K562 (cell line): ENCODE measurements around the gene AFF3. TPM values are rescaled to one million over a fixed set of nuclear protein-coding genes. Genes with fewer than 3 reads are reported as not detected.

ENCODE experiments used
- ATAC-seq: fragments of 200-7000 bp; cut with Tn5 transposase; 3 replicates; pipeline ENCODE4 v1.9.1; 2020; ENCODE audit warnings: moderate library complexity
- BruUV-seq: library from RNA; stranded (reverse); fragments of 400-500 nt; replicated peaks from 2 replicates; lab custom pipeline; 2021; lab: Mats Ljungman, UMichigan
- CTCF ChIA-PET: fragments of 300-600 bp; formaldehyde crosslinking; extraction: SDS; loops from one replicate; lab custom pipeline; 2021; ENCODE audit warnings: low intra/inter-chr PET ratio; lab: Yijun Ruan, JAX
- POLR2A ChIA-PET: fragments of 300-600, 350-650 bp; sonication (Branson Sonifier 250); formaldehyde crosslinking; extraction: SDS; loops from one replicate; lab custom pipeline; 2021; ENCODE audit warnings: antibody characterized with exemption, inconsistent platforms; lab: Yijun Ruan, JAX
- DNase-seq, 4 experiments: peaks; one replicate each; pipeline versions ENCODE4 v3.0.0 to v3.0.0-alpha.2; 2011 to 2018; ENCODE audit warnings: low spot score in 3 of 4, mixed read lengths in 3 of 4; ENCODE audit errors: extremely low read depth in 1 of 4
- FAIRE-seq: peaks from 2 replicates; lab custom pipeline; 2011; peaks lifted over from hg19 to GRCh38; lab: Jason Lieb, UNC
- H2AFZ ChIP-seq: 2 replicates; pipeline ENCODE4 v1.6.0; 2011; ENCODE audit warnings: low read depth, low read length, control low read depth, inconsistent platforms
- H3K27ac ChIP-seq: fragments of 200-600 bp; 3 replicates; pipeline ENCODE4 v1.8.0; 2011; ENCODE audit warnings: low read depth, mild to moderate bottlenecking, control low read depth, inconsistent platforms, low read length, moderate library complexity, mixed read lengths; ENCODE audit errors: extremely low read depth
- H3K27me3 ChIP-seq, 2 experiments: fragments of 300-600 bp in 1 of 2; 2 replicates in 1 of 2; 3 replicates in 1 of 2; pipeline versions ENCODE4 v1.6.0 to v1.8.0; 2011; ENCODE audit warnings: inconsistent platforms in 2 of 2, low read length in 2 of 2, mild to moderate bottlenecking in 1 of 2, mixed read lengths in 1 of 2, moderate library complexity in 1 of 2; ENCODE audit not compliant: control insufficient read depth in 2 of 2, insufficient read depth in 2 of 2
- H3K36me3 ChIP-seq: fragments of 300-600 bp; 3 replicates; pipeline ENCODE4 v1.8.0; 2011; ENCODE audit warnings: mild to moderate bottlenecking, low read length, inconsistent platforms; ENCODE audit not compliant: control insufficient read depth, insufficient read depth
- H3K4me1 ChIP-seq, 2 experiments: fragments of 200-600 bp in 1 of 2; replicated peaks in 1 of 2; 2 replicates in 1 of 2; 3 replicates in 1 of 2; pipeline versions ENCODE4 v1.5.1 to v1.8.0; 2011; ENCODE audit warnings: inconsistent platforms in 2 of 2, low read length in 2 of 2, mild to moderate bottlenecking in 1 of 2, mixed read lengths in 1 of 2, moderate library complexity in 1 of 2; ENCODE audit not compliant: control insufficient read depth in 2 of 2, insufficient read depth in 2 of 2
- H3K4me2 ChIP-seq: 2 replicates; pipeline ENCODE4 v1.6.1; 2011; ENCODE audit warnings: low read length, control low read depth, inconsistent platforms, mixed read lengths; ENCODE audit not compliant: insufficient read depth
- H3K4me3 ChIP-seq: fragments of 200-600 bp; sonication (generic), shearing (Covaris generic); 2 replicates; pipeline ENCODE4 v1.5.1; 2016; ENCODE audit warnings: control low read depth, inconsistent platforms
- H3K79me2 ChIP-seq: fragments of 200-600 bp; 3 replicates; pipeline ENCODE4 v1.8.0; 2011; ENCODE audit warnings: low read length, inconsistent platforms; ENCODE audit not compliant: control insufficient read depth, insufficient read depth
- H3K9ac ChIP-seq, 2 experiments: 2 replicates each; pipeline versions ENCODE4 v1.6.0 to v1.6.1; 2011; ENCODE audit warnings: low read depth in 2 of 2, low read length in 2 of 2, control low read depth in 1 of 2, inconsistent platforms in 1 of 2, mild to moderate bottlenecking in 1 of 2, mixed read lengths in 1 of 2; ENCODE audit not compliant: insufficient read depth in 1 of 2
- H3K9me1 ChIP-seq: one replicate; pipeline ENCODE4 v1.6.0; 2011; ENCODE audit warnings: inconsistent platforms, mild to moderate bottlenecking, low read length, moderate library complexity; ENCODE audit not compliant: control insufficient read depth, insufficient read depth
- H3K9me3 ChIP-seq: replicated peaks from 2 replicates; pipeline ENCODE4 v1.5.1; 2011; ENCODE audit warnings: low read depth, low read length, inconsistent platforms; ENCODE audit not compliant: control insufficient read depth, insufficient read depth
- H4K20me1 ChIP-seq: replicated peaks from 2 replicates; pipeline ENCODE4 v1.6.1; 2011; ENCODE audit warnings: low read length, inconsistent platforms, mixed read lengths; ENCODE audit not compliant: control insufficient read depth, insufficient read depth
- ATF3 ChIP-seq, 2 experiments: fragments of 450-650 bp in 1 of 2; sonication (generic) in 1 of 2; formaldehyde crosslinking in 1 of 2; IDR thresholded peaks in 1 of 2; conservative IDR thresholded peaks in 1 of 2; 2 replicates each; pipeline versions ENCODE4 v1.6.1 to v1.8.1; 2016 to 2023; ENCODE audit warnings: mild to moderate bottlenecking in 2 of 2, moderate library complexity in 2 of 2, inconsistent platforms in 1 of 2, missing genetic modification reagents in 1 of 2
- CBX8 ChIP-seq: fragments of 200-600 bp; sonication (generic); IDR thresholded peaks from 2 replicates; pipeline ENCODE4 v1.6.1; 2012; ENCODE audit warnings: borderline replicate concordance, mixed run types, low read depth, mild to moderate bottlenecking, moderate library complexity, mixed read lengths, low read length, control low read depth, inconsistent platforms; ENCODE audit not compliant: poor library complexity, severe bottlenecking; ENCODE audit errors: extremely low read depth
- CREB1 ChIP-seq, 2 experiments: sonication (generic) in 1 of 2; formaldehyde crosslinking in 1 of 2; IDR thresholded peaks; 2 replicates each; pipeline versions ENCODE4 v1.6.1 to v1.8.0; 2012 to 2022; ENCODE audit warnings: inconsistent platforms in 1 of 2, mild to moderate bottlenecking in 1 of 2, missing genetic modification reagents in 1 of 2, moderate library complexity in 1 of 2
- GATAD2B ChIP-seq: fragments of 450-650 bp; IDR thresholded peaks from 2 replicates; pipeline ENCODE4 v1.6.1; 2017; ENCODE audit warnings: mild to moderate bottlenecking, borderline replicate concordance
- GTF2F1 ChIP-seq: IDR thresholded peaks from 2 replicates; pipeline ENCODE4 v1.6.1; 2011; ENCODE audit warnings: low read depth, low read length, improper control_type of control experiment
- PCBP2 ChIP-seq: fragments of 200-400 bp; formaldehyde crosslinking; IDR thresholded peaks from 2 replicates; pipeline ENCODE4 v1.6.1; 2018; ENCODE audit warnings: low read length, low read depth, mild to moderate bottlenecking, moderate library complexity; ENCODE audit not compliant: poor library complexity, severe bottlenecking
- PHF8 ChIP-seq: fragments of 200-600 bp; sonication (generic); IDR thresholded peaks from 2 replicates; pipeline ENCODE4 v1.6.1; 2012; ENCODE audit warnings: mixed run types, mild to moderate bottlenecking, inconsistent platforms, low read length, moderate library complexity, borderline replicate concordance
- RBBP5 ChIP-seq: fragments of 200-600 bp; sonication (generic); IDR thresholded peaks from 2 replicates; pipeline ENCODE4 v1.6.1; 2012; ENCODE audit warnings: borderline replicate concordance, mild to moderate bottlenecking, low read length, control low read depth, inconsistent platforms; ENCODE audit not compliant: insufficient read depth, poor library complexity, severe bottlenecking
- SMARCB1 ChIP-seq: IDR thresholded peaks from 2 replicates; pipeline ENCODE4 v1.6.1; 2011; ENCODE audit warnings: improper control_type of control experiment, low read depth; ENCODE audit not compliant: insufficient read length
- ZBTB2 ChIP-seq: fragments of 450-650 bp; IDR thresholded peaks from 2 replicates; pipeline ENCODE4 v1.6.1; 2016; ENCODE audit warnings: antibody characterized with exemption
- ZBTB9 ChIP-seq: fragments of 450-650 bp; formaldehyde crosslinking; IDR thresholded peaks from 2 replicates; pipeline ENCODE4 v1.4.0; 2020; ENCODE audit warnings: mild to moderate bottlenecking, moderate library complexity
- ZFP1 ChIP-seq: fragments of 450-650 bp; formaldehyde crosslinking; IDR thresholded peaks from 2 replicates; pipeline ENCODE4 v1.4.0; 2020; ENCODE audit warnings: mild to moderate bottlenecking, mixed read lengths
- ZNF644 ChIP-seq: fragments of 200-800 bp; sonication (Bioruptor generic); IDR thresholded peaks from 2 replicates; pipeline ENCODE4 v1.6.1; 2016; ENCODE audit warnings: low read depth, missing genetic modification characterization, missing compliant biosample characterization
- in situ Hi-C: fragments of 300-500 bp; cut with MboI; formaldehyde crosslinking; loops from 4 replicates; pipeline ENCODE4 v1.15.0; 2018; ENCODE audit warnings: inconsistent platforms, mixed read lengths
- intact Hi-C: fragments of 100-400 bp; cut with micrococcal nuclease; formaldehyde crosslinking; loops from 2 replicates; pipeline ENCODE4 v1.14.2; 2022
- polyA plus RNA-seq, 8 experiments: library from polyadenylated mRNA; depleted of rRNA in 4 of 8; stranded (reverse) in 5 of 8; unstranded in 3 of 8; fragments of >200 nt; fragmentation: Nextera tagmentation in 2 of 8; fragmentation: Illumina TruSeq in 1 of 8; extraction: Ambion mirVana in 2 of 8; extraction: Trizol in 1 of 8; gene quantifications; 2 replicates each; pipeline versions ENCODE4 v1.2.1 to v1.2.3, GENCODE V29; 2011 to 2014; ENCODE audit warnings: inconsistent platforms in 1 of 8, missing spikeins in 1 of 8
- total RNA-seq, 7 experiments: library from RNA; depleted of rRNA in 6 of 7; stranded (reverse); fragments of >200 nt in 6 of 7; fragmentation: Illumina TruSeq in 2 of 7; extraction: Trizol in 2 of 7; gene quantifications; 2 replicates each; pipeline versions ENCODE4 v1.2.1 to v1.2.3, GENCODE V29; 2011 to 2021; ENCODE audit warnings: low replicate concordance in 1 of 7

The AFF3 gene
- total and polyA plus RNA-seq, 9 of the 15 experiments (the other 6 are each of a cell fraction or from before 2014, with no cell fraction given), result 0.02 to 0.11 TPM; not detected in 7

- TF ChIP-seq PCBP2 (no peak), ZBTB2 (no peak)
- TF ChIP-seq, all 486 proteins: peak for 3
Observed at GRCh38 chr2:100163605-100164004, 21.2 kb upstream of the AFF3 start (continued).

GRCh38 chr2:100161945-100162620 is 19.7 kb upstream of the AFF3 start:
- no peak for ATAC-seq
- TF ChIP-seq ATF3 (IDR thresholded peaks at IDR 0.05), result no peak
- TF ChIP-seq ATF3 (CRISPR knock-in tag; conservative IDR thresholded peaks at IDR 0.05), result no peak
- no peak for TF ChIP-seq RBBP5
- TF ChIP-seq SMARCB1, result no peak
- no peak for TF ChIP-seq ZFP1
- TF ChIP-seq CREB1 (IDR thresholded peaks at IDR 0.05), result no peak
- TF ChIP-seq CREB1 (CRISPR knock-in tag; IDR thresholded peaks at IDR 0.05), result no peak
- TF ChIP-seq ZBTB9 (CRISPR knock-in tag), result no peak
- no peak for TF ChIP-seq GTF2F1
- no peak for TF ChIP-seq GATAD2B
- no peak for TF ChIP-seq ZNF644 (tag)
- TF ChIP-seq PHF8, result no peak
- no peak for TF ChIP-seq CBX8

More at GRCh38 chr2:100161945-100162620, 19.7 kb upstream of the AFF3 start:
- H3K79me2 ChIP-seq, result no peaks in the 10 kb centered on the region
- in situ Hi-C loops, result no loop called here
- CTCF ChIA-PET, result no interaction called here
- H4K20me1 ChIP-seq, result no peaks in the 10 kb centered on the region
- no peaks in the 10 kb centered on the region for H3K36me3 ChIP-seq
- no peak overlapping the region for H3K4me3 ChIP-seq
- H3K27me3 ChIP-seq, result no peaks in the 10 kb centered on the region
- H3K9ac ChIP-seq, result no peak overlapping the region
- H3K4me2 ChIP-seq, result no peak overlapping the region
- no peak for DNase-seq
- H3K9me1 ChIP-seq, result no peaks in the 10 kb centered on the region
- H3K4me1 ChIP-seq, result no peaks in the 10 kb centered on the region
- no peaks in the 10 kb centered on the region for H3K9me3 ChIP-seq
- no peak overlapping the region for H2AFZ ChIP-seq
- intact Hi-C loops, result no loop called here
- no TSS peak for BruUV-seq
- H3K27ac ChIP-seq, result no peak overlapping the region
- POLR2A ChIA-PET, result no interaction called here
- no peak for FAIRE-seq
